ENCODE data around the gene LAMC1.
"Not testable (repeated sequence)": the region's sequence is repeated elsewhere in the genome, so short reads cannot be mapped to it uniquely, and the experiment has no call there.

LAMC1 gene

DNA sequence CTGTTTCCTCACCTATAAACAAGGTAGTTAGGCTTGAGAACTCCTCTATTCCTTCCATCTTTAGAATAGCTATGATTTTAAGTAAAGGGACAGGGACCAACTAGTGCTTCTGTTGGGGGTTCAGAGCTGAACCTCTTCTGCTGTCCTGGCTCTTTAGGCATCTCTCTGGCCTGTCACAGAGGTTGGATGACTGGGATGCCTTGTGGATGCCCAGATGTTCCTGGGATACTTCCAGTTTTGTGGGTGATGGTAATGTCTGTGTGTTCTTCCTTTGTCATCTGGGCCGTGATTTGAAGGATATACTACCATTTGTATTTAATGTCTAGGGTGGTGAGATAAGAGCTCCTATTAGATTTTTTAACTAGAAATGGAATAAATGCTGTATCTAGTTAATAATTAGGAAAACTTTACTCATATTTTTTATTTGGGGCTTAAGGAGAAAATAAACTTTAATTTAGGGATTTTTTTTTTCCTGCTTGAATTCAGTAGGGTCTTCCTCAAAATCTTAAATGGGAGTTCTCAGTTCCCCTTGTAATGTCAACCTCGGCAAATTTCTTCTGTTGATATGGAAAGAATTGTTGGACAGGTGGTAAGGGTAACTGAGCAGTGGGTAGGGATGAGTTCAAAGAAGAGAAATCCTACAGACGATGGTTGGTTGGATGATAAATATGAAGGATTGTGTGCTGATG, 47.2 kb downstream of the LAMC1 start:
- Histone ChIP-seq H3K9me3 (ENCODE audit: control insufficient read depth, low read length) (no peaks in the 10 kb centered on the region), H3K9ac (ENCODE audit: low read length) (no peak overlapping the region), H3K4me3 (ENCODE audit: low read length) (no peak overlapping the region), H3K36me3 (ENCODE audit: control insufficient read depth, insufficient read depth, low read length, severe bottlenecking) (peaks cover 3% of the 10 kb centered on the region), H3K27me3 (replicated peaks; ENCODE audit: control insufficient read depth, insufficient read depth, low read length) (no peaks in the 10 kb centered on the region), H3K4me1 (ENCODE audit: control insufficient read depth, insufficient read depth, low read length) (peaks cover 72% of the 10 kb centered on the region)
- no peak for DNase-seq (ENCODE audit: low read depth)

DNA sequence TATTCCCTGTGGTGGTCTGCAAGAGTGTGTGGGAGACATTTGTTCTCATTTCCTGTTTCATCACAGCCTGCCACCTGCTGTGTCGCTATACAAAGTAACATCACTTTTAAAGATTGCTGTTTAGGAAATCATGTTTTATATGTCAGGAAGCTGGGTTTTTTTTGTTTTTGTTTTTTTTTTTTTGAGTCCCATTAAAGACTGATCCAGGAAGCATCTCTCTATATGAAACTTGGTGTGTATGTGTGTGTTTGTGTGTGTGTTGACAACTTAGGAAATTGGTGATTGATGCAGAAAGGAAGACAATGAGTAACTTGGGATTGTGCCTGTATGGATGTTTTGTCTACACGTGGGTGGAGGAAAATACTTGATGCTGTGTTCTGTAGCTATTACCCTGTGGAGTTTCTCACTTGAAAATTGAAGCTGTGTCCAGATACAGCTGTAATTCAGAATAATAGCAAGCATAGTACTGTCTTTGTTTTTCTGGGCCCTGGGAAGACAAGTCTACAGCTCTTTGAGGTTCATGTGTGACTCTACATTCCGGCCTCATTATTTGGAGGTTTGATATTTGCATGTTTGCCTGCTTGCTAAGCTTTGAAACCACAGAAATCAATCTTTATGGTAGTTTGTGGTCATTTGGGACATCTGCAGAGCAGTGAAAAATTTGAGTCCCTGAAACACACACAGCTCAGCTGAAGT, 47.9 kb downstream of the LAMC1 start:
- Histone ChIP-seq H3K4me3 (ENCODE audit: low read length) (peak overlapping the region; percentile 12), H3K4me1 (ENCODE audit: control insufficient read depth, insufficient read depth, low read length) (peaks cover 73% of the 10 kb centered on the region), H3K27me3 (replicated peaks; ENCODE audit: control insufficient read depth, insufficient read depth, low read length) (no peaks in the 10 kb centered on the region), H3K36me3 (ENCODE audit: control insufficient read depth, insufficient read depth, low read length, severe bottlenecking) (no peaks in the 10 kb centered on the region), H3K9me3 (ENCODE audit: control insufficient read depth, low read length) (no peaks in the 10 kb centered on the region), H3K9ac (ENCODE audit: low read length) (peak overlapping the region; percentile 6)
- DNase-seq (ENCODE audit: low read depth), result peak; percentile 44

- not testable (repeated sequence) for DNase-seq (ENCODE audit: low read depth); H3K36me3 ChIP-seq (ENCODE audit: control insufficient read depth, insufficient read depth, low read length, severe bottlenecking)
These were observed 49.4 kb downstream of the LAMC1 start for GRCh38 chr1:183072595-183072994.

GRCh38 chr1:183073320-183073719, 50.1 kb downstream of the LAMC1 start:
- no peak overlapping the region for H3K9ac ChIP-seq (ENCODE audit: low read length)
- H3K4me1 ChIP-seq (ENCODE audit: control insufficient read depth, insufficient read depth, low read length), result peaks cover 89% of the 10 kb centered on the region
- DNase-seq (ENCODE audit: low read depth), result no peak
- no peaks in the 10 kb centered on the region for H3K9me3 ChIP-seq (ENCODE audit: control insufficient read depth, low read length)
- H3K36me3 ChIP-seq (ENCODE audit: control insufficient read depth, insufficient read depth, low read length, severe bottlenecking), result no peaks in the 10 kb centered on the region
- H3K27me3 ChIP-seq (replicated peaks; ENCODE audit: control insufficient read depth, insufficient read depth, low read length), result no peaks in the 10 kb centered on the region
- H3K4me3 ChIP-seq (ENCODE audit: low read length), result peak overlapping the region; percentile 26

More at GRCh38 chr1:183072595-183072994, 49.4 kb downstream of the LAMC1 start:
- H3K27me3 ChIP-seq (replicated peaks; ENCODE audit: control insufficient read depth, insufficient read depth, low read length); H3K9ac ChIP-seq (ENCODE audit: low read length); H3K9me3 ChIP-seq (ENCODE audit: control insufficient read depth, low read length): not testable (repeated sequence)
- peak overlapping the region; percentile 26 for H3K4me3 ChIP-seq (ENCODE audit: low read length)
- H3K4me1 ChIP-seq (ENCODE audit: control insufficient read depth, insufficient read depth, low read length), result peaks cover 86% of the 10 kb centered on the region

GRCh38 chr1:183074215-183074614, 51.0 kb downstream of the LAMC1 start:
- Histone ChIP-seq H3K4me1 (ENCODE audit: control insufficient read depth, insufficient read depth, low read length) (peaks cover 93% of the 10 kb centered on the region), H3K9ac (ENCODE audit: low read length) (no peak overlapping the region), H3K9me3 (ENCODE audit: control insufficient read depth, low read length) (no peaks in the 10 kb centered on the region), H3K4me3 (ENCODE audit: low read length) (no peak overlapping the region), H3K36me3 (ENCODE audit: control insufficient read depth, insufficient read depth, low read length, severe bottlenecking) (no peaks in the 10 kb centered on the region), H3K27me3 (replicated peaks; ENCODE audit: control insufficient read depth, insufficient read depth, low read length) (no peaks in the 10 kb centered on the region)
- no peak for DNase-seq (ENCODE audit: low read depth)

DNA sequence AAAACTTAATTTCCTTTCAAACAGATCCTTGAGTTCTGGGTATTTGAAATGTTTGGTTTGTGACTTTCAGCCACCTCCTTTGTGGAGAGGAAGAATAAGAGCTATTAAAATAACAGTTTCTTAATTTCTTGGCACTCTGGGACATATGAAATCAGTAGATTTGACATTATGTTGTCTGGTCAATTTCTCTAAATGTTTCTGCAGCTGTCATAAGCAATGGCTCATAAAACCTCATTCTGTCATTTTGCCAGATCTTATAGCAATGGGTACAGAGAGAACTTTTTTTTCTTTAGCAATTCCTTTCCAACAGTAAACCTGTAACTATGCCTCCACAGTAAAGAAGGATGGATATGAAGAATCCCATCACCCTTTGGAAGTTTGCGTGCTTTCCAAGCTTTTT, 52.6 kb downstream of the LAMC1 start:
- DNase-seq (ENCODE audit: low read depth), result peak; percentile 54
- Histone ChIP-seq H3K27me3 (replicated peaks; ENCODE audit: control insufficient read depth, insufficient read depth, low read length) (no peaks in the 10 kb centered on the region), H3K9me3 (ENCODE audit: control insufficient read depth, low read length) (no peaks in the 10 kb centered on the region), H3K36me3 (ENCODE audit: control insufficient read depth, insufficient read depth, low read length, severe bottlenecking) (no peaks in the 10 kb centered on the region), H3K4me3 (ENCODE audit: low read length) (no peak overlapping the region), H3K9ac (ENCODE audit: low read length) (peak overlapping the region; percentile 56), H3K4me1 (ENCODE audit: control insufficient read depth, insufficient read depth, low read length) (peaks cover 95% of the 10 kb centered on the region)

GRCh38 chr1:183077097-183077496, 53.9 kb downstream of the LAMC1 start:
- Histone ChIP-seq H3K27me3 (replicated peaks; ENCODE audit: control insufficient read depth, insufficient read depth, low read length) (no peaks in the 10 kb centered on the region), H3K4me3 (ENCODE audit: low read length) (peak overlapping the region; percentile 2), H3K36me3 (ENCODE audit: control insufficient read depth, insufficient read depth, low read length, severe bottlenecking) (no peaks in the 10 kb centered on the region), H3K4me1 (ENCODE audit: control insufficient read depth, insufficient read depth, low read length) (peaks cover 92% of the 10 kb centered on the region), H3K9ac (ENCODE audit: low read length) (no peak overlapping the region), H3K9me3 (ENCODE audit: control insufficient read depth, low read length) (no peaks in the 10 kb centered on the region)
- DNase-seq (ENCODE audit: low read depth), result no peak

DNA sequence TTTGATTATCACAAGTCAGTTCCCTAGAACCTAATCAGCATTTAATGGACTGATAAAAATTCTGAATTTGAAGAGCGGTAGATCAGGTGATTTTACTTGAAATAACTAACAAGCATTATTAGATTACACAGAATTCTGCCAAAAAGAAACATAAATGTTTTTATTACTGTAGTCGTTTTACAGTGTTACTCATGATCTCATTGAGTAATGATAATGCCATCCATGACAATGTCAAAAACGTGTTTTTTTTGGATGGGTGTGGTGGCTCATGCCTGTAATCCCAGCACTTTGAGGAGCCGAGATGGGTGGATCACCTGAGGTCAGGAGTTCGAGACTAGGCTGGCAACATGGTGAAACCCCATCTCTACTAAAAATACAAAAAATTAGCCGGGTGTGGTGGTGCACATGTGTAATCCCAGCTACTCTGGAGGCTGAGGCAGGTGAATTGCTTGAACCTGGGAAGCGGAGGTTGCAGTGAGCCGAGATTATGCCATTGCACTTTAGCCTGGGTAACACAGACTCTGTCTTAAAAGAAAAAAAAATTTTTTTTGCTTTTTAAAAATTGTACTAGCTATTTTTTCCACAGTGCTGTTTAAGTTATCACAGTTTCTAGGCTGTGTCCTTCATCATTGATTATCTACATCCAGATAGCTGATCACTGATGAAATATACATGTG, 56.6 kb downstream of the LAMC1 start:
- peaks cover 79% of the 10 kb centered on the region for H3K4me1 ChIP-seq (ENCODE audit: control insufficient read depth, insufficient read depth, low read length)
- peak overlapping the region; percentile 43 for H3K4me3 ChIP-seq (ENCODE audit: low read length)
- no peaks in the 10 kb centered on the region for H3K27me3 ChIP-seq (replicated peaks; ENCODE audit: control insufficient read depth, insufficient read depth, low read length)
- H3K9me3 ChIP-seq (ENCODE audit: control insufficient read depth, low read length), result no peaks in the 10 kb centered on the region
- H3K9ac ChIP-seq (ENCODE audit: low read length), result peak overlapping the region; percentile 37
- DNase-seq (ENCODE audit: low read depth), result peak; percentile 20
- no peaks in the 10 kb centered on the region for H3K36me3 ChIP-seq (ENCODE audit: control insufficient read depth, insufficient read depth, low read length, severe bottlenecking)

GRCh38 chr1:183080406-183080805, 57.2 kb downstream of the LAMC1 start:
- H3K36me3 ChIP-seq (ENCODE audit: control insufficient read depth, insufficient read depth, low read length, severe bottlenecking), result no peaks in the 10 kb centered on the region
- H3K9me3 ChIP-seq (ENCODE audit: control insufficient read depth, low read length), result no peaks in the 10 kb centered on the region
- H3K4me3 ChIP-seq (ENCODE audit: low read length), result peak overlapping the region; percentile 43
- peak overlapping the region; percentile 37 for H3K9ac ChIP-seq (ENCODE audit: low read length)
- no peaks in the 10 kb centered on the region for H3K27me3 ChIP-seq (replicated peaks; ENCODE audit: control insufficient read depth, insufficient read depth, low read length)
- peak; percentile 22 for DNase-seq (ENCODE audit: low read depth)
- peaks cover 78% of the 10 kb centered on the region for H3K4me1 ChIP-seq (ENCODE audit: control insufficient read depth, insufficient read depth, low read length)

DNA sequence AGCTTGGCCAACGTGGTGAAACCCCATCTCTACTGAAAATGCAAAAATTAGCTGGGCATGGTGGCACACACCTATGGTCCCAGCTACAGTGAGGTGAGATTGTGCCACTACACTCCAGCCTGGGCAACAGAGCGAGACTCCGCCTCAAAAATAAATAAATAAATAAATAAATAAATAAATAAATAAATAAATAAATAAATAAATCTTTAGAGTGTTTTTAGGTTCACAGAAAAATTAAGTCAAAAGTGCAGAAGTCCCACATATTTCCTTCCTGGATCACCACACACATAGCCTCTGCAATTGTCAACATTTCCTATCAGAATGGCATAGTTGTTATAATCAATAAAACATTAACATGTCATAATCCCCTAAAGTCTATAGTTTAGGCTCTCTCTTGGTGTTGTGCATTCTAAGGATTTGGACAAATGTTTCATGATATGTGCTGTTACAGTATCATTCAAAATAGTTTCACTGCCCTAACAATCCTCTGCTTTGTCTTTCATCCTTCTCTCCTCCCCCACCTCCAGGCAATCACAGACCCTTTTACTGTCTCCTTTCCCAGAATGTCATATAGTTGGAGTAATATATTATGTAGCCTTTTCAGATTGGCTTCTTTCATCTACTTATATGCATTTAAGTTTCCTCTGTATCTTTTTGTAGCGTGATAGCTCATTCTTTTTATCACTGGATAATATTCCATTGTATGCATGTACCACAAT, 58.3 kb downstream of the LAMC1 start:
- no peaks in the 10 kb centered on the region for H3K36me3 ChIP-seq (ENCODE audit: control insufficient read depth, insufficient read depth, low read length, severe bottlenecking)
- H3K9me3 ChIP-seq (ENCODE audit: control insufficient read depth, low read length), result no peaks in the 10 kb centered on the region
- no peak overlapping the region for H3K4me3 ChIP-seq (ENCODE audit: low read length)
- DNase-seq (ENCODE audit: low read depth), result no peak
- H3K4me1 ChIP-seq (ENCODE audit: control insufficient read depth, insufficient read depth, low read length), result peaks cover 74% of the 10 kb centered on the region
- H3K9ac ChIP-seq (ENCODE audit: low read length), result no peak overlapping the region
- no peaks in the 10 kb centered on the region for H3K27me3 ChIP-seq (replicated peaks; ENCODE audit: control insufficient read depth, insufficient read depth, low read length)

DNA sequence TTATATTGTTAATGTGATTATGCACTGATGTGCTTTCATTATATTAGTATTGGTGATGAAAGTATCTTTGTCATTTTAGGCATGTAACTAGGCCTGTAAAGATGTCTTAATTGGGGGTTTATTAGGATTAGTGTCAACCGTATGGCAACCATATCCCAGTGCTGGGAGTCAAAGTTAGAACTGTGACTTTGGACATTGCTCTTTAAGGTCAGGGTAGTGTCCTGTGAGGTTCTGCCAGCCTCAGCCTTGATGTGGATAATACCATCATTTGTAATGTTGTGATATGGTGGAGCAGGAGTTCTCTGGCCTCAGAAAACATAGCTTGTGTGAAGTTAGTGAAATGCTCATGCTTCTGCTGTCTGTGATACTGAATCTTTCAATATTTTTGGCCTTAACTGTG, 59.4 kb downstream of the LAMC1 start:
- Histone ChIP-seq H3K9me3 (ENCODE audit: control insufficient read depth, low read length) (no peaks in the 10 kb centered on the region), H3K27me3 (replicated peaks; ENCODE audit: control insufficient read depth, insufficient read depth, low read length) (no peaks in the 10 kb centered on the region), H3K4me1 (ENCODE audit: control insufficient read depth, insufficient read depth, low read length) (peaks cover 74% of the 10 kb centered on the region), H3K9ac (ENCODE audit: low read length) (no peak overlapping the region), H3K4me3 (ENCODE audit: low read length) (no peak overlapping the region), H3K36me3 (ENCODE audit: control insufficient read depth, insufficient read depth, low read length, severe bottlenecking) (peaks cover 5% of the 10 kb centered on the region)
- DNase-seq (ENCODE audit: low read depth), result no peak
